Activated CD4-positive, alpha-beta T cell treated with anti-CD3 and anti-CD28 coated beads, Interleukin-2, amount 50 U/mL, for 48 hours (primary cell): ENCODE measurements around the gene TMEM134.
A peak's percentile ranks its signal among the peaks of the same experiment; 100 is the strongest.
"Not testable (repeated sequence)": the region's sequence is repeated elsewhere in the genome, so short reads cannot be mapped to it uniquely, and the experiment has no call there.

ENCODE experiments used
- DNase-seq, 2 experiments: peaks; one replicate each; pipeline ENCODE4 v3.0.0-alpha.2; 2020

The TMEM134 gene

DNA sequence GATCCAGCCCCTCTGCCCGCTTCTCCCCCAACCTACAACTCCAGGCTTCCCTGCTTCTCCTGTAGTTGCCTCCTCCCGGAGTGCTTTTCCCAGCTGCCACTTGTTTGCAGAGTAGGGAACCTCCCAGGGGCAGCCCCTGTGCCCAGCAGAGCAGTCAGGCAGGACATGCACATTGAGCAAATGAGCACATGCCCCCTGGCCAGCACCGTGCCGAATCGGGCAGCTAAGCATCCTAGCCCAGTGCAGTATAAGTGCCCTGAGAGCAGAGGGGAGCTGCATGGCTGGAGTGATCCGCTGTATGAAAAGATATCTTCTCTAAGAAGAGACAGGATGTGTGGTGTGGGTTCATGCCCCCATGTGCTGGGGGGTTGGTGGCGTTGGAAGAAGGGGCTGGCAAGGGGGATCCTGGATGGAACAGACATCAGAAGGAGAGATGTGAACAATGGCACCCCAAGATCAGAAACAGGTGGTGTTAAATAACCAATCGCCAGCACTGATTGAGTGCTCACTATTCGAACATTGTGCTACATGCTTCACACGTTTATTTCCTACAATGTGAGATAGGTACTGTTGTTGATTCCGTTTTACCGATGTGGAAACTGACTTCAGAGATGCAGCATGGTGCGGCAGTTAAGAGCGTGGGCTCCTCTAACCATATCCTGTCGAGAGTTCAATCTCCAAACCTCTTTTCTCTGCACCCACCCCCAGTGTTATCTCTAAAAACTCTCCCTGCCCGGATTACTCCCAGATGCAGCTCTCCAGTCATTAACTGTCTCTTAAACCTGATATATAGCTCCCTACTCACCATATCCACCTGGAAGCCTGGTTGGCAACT, 15.0 kb upstream of the TMEM134 start:
- peak; percentile 49 to 50 for DNase-seq

DNA sequence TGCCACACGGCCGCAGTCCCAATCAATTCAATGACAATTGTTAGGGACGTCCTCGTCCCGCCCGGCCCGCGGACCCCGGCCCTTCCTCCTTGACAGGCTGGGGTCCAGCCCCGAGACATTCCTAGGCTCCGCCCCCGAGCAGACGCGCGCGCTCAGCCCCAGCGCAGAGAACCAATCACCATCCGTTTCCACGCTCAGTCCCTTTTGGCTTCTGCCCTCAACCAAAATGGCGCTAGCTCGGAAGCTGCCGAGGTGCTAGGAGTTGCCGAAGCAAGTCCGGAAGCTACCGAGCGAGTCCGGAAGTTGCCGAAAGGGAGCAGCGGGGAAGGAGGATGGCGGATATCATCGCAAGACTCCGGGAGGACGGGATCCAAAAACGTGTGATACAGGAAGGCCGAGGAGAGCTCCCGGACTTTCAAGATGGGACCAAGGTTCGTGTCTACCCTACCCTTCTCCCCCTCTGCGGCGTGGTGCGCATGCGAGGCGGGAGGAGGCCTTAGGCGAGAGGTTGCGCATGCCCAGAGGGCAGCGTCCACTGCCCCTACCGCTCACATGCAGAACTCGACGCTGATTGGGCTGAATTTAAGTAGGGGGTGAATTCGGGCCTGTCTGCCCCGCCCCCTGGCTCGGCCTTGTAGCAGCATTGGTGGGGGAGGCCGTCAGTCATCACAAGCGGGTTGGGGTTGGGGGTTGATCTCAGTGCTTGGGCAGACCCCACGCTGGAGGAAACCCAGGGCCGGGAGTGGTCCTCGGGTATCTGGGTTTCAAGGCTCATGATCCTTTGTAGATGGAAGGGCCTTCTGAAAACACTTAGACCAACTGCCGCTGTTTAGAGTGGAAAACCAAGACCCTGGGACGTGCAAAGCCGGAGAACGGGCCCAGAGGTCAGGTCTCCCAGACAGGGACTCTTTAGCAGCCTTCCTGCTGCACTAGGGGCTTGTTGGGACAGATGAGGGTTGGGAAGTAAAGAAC, 14.1 kb upstream of the TMEM134 start, which contains the start of gene AIP:
Gene AIP (plus strand): TSS at position 200 of the 972 bp plus-strand sequence. CDS start 133 bp downstream, at position 333.
- peak; percentile 97 to 98 for DNase-seq

DNA sequence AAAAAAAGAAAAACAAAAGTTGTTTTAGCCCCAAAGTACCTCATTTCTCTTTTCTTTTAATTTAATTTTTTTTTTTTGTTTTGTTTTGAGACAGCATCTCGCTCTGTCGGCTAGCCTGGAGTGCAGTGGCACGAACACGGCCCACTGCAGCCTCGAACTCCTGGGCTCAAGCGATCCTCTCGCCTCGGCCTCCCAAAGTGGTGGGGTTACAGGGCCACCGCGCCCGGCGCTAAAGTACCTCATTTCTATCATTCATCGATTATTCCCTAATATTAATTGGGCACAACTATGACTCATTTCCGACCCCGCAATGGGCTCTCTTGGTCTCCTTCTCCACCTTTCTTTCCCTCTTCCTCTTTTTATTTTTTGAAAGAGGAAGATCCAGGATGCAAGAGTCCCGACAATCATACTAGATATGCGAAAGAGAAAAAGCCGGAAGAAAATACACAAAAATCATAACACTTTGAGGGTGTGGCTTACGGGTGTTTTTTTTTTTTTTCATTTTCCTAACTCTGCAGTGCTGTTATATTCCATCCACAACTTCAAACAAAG, 13.3 kb upstream of the TMEM134 start:
- no peak for DNase-seq

DNA sequence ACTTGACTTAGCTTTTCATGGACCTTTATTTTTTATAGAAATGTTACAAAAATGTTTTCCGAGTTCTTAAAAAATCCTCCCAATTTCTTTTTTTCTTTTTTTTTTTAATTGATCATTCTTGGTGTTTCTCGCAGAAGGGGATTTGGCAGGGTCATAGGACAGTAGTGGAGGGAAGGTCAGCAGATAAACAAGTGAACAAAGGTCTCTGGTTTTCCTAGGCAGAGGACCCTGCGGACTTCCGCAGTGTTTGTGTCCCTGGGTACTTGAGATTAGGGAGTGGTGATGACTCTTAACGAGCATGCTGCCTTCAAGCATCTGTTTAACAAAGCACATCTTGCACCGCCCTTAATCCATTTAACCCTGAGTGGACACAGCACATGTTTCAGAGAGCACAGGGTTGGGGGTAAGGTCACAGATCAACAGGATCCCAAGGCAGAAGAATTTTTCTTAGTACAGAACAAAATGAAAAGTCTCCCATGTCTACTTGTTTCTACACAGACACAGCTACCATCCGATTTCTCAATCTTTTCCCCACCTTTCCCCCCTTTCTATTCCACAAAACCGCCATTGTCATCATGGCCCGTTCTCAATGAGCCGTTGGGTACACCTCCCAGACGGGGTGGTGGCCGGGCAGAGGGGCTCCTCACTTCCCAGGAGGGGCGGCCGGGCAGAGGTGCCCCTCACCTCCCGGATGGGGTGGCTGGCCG, 8.4 kb upstream of the TMEM134 start:
- not testable (repeated sequence) for DNase-seq

DNA sequence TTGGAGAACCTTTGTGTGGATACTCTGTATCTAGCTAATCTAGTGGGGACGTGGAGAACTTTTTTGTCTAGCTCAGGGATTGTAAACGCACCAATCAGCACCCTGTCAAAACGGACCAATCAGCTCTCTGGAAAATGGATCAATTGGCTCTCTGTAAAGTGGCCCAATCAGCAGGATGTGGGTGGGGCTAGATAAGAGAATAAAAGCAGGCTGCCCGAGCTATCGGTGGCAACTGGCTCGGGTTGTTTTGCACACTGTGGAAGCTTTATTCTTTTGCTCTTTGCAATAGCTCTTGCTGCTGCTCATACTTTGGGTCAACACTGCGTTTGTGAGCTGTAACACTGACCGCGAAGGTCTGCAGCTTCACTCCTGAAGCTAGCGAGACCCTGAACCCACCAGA, 7.6 kb upstream of the TMEM134 start:
- not testable (repeated sequence) for DNase-seq

DNA sequence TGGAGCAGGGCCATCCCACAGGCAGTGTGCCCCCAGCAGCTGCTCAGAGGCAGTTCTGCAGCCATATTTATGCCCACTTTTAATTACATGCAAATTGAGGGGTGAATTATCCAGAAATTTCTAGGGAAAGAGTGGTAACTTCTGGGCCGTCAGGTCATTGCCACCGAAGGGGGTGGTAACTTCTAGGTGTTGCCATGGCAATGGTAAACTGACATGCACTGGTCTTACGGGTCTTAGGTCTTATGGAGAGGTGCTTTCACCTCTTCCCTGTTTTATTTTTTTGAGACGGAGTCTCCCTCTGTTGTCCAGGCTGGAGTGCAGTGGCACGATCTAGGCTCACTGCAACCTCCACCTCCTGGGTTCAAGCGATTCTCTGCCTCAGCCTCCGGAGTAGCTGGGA, 3.8 kb upstream of the TMEM134 start:
- DNase-seq, result no peak

DNA sequence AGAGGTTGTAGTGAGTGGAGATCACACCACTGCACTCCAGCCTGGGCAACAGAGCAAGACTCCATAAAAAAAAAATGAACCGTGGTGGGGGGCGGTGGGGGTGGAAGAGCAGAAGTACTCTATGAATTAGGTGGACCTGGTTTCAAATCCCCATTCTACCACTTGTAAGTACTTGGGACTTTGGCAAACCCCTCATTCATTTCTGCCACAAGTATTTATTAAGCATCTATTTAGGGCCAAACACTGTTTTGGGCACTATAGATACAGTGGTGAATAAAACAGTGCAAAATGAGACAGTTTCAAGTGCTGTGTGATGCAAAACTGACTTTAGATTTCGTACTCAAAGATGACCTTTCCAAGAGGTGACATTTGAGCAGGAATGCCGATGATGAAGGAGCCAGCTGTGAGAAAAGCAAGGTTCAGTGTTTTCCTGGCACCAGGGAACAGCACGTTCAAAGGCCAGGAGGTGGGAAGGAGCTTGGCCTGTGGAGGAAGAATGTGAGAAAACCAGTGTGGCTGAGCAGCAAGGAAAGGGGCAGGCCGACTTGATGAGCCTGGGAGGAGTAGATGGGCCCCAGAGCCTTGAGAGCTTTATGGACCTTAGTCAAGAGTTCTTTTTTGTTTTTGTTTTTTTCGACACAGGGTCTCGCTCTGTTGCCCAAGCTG, 1.4 kb upstream of the TMEM134 start:
- DNase-seq, result no peak

DNA sequence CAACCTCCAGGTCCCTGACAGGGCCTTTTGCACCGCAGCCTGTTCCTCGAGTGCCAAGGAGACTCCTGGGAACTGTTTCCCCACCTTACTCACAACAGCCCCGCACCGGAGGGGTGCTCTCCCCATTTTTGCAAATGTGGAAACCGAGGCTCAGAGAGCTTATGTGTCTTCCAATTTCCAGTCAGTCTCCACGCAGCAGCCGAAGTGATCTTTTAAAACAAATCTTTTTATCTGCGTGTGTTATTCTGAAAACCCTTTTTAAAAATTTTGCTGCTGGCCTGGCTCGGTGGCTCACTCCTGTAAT, 409 bp upstream of the TMEM134 start:
- no peak for DNase-seq

DNA sequence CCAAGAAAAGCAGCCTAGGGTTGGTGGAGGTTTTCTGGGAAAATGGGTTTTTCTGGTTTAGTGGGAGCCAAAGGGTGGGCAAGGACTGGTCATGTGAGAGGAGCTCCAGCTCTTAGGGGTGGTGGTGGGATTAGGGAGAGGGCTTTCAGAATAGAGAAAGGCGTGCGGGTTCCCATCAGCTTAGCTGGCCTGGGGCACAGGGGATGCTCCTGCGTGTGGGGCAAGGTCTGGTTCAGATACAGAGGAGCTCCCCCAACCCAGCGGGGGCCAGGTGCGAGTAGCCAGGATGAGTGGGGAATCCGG, 644 bp downstream of the TMEM134 start:
- DNase-seq, result peak in 1 of 2 experiments; percentile 51

DNA sequence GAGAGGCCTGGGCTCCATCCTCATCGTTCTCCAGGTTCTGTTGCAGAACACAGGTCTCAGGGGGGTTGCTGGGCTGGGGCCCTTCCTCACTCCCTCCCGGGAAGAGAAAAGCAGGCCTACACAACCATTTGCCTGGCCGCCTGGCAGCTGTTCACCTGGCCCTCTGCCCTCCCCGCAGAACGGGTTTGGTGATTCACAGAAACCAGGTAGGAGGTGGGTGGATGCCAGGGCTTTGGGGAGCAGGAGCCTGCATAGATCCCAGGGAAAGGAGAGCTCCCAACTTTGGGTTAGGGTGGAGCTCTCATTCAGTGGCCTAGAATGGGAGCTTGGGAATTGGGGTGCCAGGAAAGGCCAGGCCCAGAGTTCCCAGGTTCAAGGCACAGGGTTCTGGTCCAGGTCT, 995 bp downstream of the TMEM134 start:
- DNase-seq, result peak in 1 of 2 experiments; percentile 62

DNA sequence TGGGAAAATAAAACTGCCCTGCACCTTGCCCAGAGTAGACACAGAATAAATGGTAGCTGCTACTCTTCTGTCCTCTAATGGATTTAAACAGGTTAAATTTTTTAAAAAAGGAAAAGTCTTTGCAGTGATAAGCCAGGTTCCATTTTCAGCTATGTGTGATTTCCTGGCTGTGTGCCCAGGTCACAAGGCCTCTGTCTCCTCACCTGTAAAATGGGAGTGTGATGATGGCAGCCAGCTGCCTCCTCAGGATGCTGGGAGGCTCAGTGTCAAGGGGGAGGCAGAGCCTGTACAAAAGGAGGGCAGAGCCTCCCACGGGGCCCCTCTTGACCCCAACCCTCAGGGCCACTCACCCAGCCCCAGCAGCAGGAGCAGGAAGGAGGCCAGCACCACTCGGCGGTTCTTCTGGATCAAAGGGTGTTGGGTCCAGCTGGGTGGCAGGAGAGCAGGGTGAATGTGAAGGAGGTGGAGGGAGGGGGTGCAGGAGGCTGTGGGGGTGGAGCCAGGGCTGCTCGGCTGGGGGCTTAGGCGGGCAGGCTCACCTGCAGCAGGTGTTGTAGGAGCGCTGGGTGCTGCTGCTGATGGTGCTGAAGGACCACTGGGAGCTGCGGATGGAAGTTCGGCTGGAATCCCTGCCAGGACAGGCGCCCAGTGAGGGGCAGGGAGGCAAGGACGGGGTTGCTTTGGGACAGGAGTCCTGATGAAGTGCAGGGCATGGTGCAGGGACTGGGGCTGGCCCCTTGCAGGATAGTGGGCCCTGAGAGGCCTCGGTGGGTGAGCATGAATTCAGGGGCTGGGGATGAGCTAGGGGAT, 1.9 kb downstream of the TMEM134 start:
- no peak for DNase-seq

DNA sequence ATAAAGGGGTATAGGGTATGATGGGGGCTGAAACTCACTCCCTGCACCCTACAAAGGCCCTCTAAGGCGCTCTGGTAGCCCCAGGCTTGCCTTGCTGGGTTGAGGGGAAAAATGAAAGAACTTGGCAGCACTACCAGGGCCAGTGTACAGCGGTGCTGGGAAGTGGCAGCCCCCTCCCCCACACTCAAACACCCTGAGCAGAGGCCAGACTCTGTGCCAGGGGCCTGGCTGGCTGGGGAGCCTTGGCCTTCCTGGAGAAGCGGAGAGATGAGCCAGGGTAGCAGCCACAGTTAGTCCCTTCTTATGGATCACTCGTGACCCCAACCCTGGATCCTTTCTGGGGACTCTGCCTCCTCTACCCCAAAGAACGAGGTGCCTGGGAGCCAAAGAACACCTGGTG, 2.7 kb downstream of the TMEM134 start:
- no peak for DNase-seq

DNA sequence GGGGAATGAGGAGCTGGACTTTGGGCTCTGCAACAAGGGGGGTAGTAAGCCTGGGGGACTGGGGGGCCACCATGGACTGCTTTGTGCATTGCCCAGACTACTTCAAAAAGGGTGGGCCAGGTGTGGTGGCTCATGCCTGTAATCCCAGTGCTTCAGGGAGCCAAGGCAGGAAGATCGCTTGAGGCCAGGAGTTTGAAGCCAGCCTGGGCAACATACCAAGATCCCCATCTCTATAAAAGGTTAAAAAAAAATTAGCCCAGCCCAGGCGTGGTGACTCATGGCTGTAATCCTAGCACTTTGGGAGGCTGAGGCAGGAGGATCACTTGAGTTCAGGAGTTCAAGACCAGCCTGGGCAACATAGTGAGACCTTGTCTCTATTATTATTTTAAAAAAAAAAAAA, 3.5 kb downstream of the TMEM134 start:
- not testable (repeated sequence) for DNase-seq

DNA sequence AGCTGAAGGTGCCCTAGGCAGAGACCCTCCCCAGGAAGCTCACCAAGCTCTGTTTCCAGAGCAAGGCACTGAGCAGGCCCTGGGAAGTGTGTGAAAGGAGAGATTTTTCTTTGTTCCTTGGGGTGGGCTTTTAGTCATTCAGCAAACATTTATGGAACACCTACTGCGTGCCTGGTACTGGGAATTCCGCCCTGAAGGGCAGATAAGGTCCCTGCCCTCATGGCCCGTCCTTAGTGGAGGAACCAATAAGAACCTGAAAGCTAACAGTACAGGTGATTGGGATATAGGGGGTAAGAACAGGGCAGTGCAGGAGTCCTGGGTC, 3.9 kb downstream of the TMEM134 start:
- no peak for DNase-seq

DNA sequence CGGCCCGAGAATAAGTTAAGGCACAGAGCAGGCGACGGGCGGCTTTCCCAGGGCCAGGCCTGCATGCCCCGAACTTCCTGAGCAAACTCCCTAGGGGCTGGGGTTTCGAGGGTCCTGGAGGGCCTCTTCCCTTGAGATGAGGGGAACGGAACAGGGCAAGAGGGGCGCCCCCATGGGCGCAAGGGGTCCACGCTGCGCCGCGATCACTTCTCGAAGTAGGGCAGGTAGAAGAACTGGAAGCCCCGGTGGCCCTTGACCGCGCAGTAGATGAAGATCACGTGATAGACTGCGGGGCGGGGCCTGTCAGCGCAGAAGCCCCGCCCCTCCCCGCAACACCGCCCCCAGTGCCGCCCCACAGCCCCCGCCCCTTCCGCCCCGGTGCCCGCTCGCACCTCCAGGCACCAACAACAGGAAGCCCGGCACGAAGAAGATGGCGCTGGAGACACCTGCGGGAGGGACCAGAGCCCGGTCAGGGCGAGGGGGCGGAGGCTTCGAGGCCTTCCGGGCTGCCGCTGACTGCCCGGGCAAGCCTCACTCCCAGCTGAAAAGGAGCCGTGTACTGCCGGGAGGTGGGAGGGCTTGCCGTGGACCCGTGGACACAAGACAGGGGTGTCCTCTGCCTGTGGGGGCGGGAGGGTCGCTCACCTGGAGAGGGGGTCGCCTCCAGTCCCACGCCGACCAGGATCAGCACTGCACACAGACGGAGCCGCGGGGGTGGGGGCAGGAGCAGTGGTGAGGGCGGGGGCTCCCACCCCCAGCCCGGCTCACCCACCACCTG, 4.5 kb downstream of the TMEM134 start:
- peak; percentile 91 to 92 for DNase-seq

DNA sequence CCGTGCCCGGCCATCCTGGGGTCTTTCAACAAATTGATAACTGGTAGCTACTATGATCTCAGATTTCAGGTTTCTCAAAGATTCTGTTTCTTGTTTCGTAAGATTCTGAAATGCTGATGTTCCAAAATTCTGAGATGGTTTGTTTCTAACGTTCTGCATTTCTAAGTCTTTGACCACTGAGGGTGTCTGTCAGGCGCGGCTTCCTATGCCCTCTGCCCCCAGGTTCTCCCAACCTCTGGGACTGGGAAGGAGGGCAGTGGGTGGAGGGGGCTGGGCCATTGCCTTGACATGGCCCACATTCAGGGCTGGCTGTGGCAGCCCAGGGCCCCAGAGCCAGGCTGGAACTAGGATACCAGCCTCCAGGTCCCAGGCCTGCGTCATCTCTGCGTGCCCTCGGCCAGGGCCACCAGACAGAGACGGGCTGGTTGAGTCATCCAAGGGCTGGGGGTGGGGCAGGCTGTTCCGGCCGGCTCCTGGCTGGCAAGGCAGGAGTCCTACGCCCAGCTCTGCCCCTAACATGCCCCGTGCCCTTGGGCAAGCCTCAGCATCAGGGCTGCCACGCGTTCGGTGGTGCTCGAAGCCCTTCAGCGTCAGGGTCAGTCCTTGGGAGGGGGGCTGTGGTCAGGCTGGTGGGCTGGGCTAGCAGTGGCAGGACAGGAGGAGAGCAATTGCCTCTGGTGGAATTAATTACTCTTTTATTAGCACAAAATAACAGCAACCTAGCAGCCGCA, 5.2 kb downstream of the TMEM134 start:
- DNase-seq, result no peak

DNA sequence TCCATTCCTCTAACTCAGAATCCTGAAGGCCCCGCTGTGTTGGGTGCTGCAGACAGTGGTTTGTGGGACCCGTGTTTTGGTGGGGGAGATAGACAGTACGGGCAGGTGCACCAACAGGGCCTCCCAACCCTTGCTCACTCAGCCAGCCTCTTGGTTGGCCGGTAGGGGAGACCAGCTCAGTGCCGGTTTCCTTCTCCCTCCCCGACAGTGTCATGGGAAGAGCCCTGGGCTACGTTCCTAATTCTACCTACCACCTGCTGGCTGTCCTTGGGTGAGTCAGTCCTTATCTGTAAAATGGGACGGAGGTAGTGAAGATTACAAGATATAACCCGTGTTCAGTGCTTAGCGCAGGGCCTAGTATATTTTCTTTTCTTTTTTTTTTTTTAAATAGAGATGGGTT, 5.9 kb downstream of the TMEM134 start:
- no peak for DNase-seq

DNA sequence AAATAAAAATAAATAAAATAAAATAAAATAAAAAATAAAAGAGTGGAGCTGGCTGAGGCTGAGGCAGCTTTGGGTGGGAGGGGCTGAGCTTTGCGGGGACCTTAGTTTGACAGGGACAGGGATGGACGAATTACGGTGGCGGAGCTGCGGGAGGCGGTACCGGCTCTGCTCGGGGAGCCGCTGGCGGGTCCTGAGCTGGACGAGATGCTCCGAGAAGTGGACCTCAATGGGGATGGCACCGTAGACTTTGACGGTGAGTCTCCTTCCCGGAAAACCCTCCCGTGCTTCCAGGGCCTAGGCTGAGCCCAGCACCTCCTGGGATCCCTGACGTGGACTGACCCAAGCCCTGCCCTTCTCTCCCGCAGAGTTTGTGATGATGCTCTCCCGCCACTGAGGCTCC, 10.8 kb downstream of the TMEM134 start:
- DNase-seq, result no peak

DNA sequence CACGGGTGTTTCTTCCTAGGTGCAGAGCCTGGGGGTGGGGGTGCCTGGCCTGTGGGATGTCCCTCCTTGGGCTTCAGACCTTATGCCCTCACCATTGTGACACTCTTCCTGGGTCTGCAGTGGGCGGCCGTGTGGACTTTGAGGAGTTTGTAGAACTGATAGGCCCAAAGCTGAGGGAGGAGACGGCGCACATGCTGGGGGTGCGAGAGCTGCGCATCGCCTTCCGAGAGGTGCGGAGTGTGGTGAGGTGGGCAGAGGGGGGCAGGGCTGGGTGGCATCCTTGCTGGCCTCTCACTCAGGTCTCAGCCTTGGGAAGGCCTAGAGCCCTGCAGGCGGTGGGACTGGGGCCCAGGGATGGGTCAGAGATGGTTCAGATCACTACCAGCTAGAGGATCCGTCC, 11.6 kb downstream of the TMEM134 start:
- DNase-seq, result no peak

DNA sequence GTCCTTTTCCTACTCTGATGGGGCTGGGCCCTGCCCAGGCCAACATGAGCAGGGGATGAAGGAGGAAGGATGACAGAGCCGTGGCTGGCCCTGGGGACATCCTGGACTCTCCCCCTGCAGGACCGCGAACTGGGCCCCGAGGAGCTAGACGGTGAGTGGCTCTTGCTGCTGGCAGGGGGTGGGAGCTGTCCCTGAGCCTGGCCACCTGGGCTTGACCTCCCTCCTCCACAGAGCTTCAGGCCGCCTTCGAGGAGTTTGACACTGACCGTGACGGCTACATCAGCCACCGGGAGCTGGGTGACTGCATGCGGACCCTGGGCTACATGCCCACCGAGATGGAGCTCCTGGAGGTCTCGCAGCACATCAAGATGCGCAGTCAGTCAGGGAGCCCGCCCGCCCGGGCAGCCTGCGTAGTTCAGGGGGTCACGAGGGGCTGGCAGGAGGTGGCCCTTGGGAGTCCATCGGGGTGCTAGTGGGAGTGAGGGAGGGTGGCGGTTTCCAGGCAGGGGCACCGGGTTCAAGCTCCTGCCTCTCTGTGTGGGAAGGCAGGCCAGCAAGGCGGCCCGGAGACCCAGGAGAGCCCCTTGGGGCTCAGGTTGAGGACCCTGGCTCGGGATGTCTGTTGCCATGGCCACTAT, 12.9 kb downstream of the TMEM134 start:
- no peak for DNase-seq
